Prostate gland (tissue), 2 donors: ENCODE measurements around the gene CRMP1.

Experiments
- POLR2A ChIP-seq: fragments of 450-650 bp; IDR thresholded peaks from one replicate; pipeline ENCODE4 v1.6.1; 2016; ENCODE audit warnings: antibody characterized with exemption, mild to moderate bottlenecking
- POLR2AphosphoS5 ChIP-seq: sonication (generic); formaldehyde crosslinking; IDR thresholded peaks from one replicate; pipeline ENCODE4 v1.6.1; 2017; ENCODE audit warnings: antibody characterized with exemption
- TF ChIP-seq, protein P1 (sequence below), 4 experiments: fragments of 200-600 bp in 2 of 4; fragments of 450-650 bp in 2 of 4; sonication (generic) in 2 of 4; IDR thresholded peaks; 1 replicate in 3 of 4; 2 replicates in 1 of 4; pipeline ENCODE4 v1.5.1; 2016 to 2019; ENCODE audit warnings: antibody characterized with exemption in 4 of 4, mild to moderate bottlenecking in 2 of 4, moderate library complexity in 2 of 4

DNA sequence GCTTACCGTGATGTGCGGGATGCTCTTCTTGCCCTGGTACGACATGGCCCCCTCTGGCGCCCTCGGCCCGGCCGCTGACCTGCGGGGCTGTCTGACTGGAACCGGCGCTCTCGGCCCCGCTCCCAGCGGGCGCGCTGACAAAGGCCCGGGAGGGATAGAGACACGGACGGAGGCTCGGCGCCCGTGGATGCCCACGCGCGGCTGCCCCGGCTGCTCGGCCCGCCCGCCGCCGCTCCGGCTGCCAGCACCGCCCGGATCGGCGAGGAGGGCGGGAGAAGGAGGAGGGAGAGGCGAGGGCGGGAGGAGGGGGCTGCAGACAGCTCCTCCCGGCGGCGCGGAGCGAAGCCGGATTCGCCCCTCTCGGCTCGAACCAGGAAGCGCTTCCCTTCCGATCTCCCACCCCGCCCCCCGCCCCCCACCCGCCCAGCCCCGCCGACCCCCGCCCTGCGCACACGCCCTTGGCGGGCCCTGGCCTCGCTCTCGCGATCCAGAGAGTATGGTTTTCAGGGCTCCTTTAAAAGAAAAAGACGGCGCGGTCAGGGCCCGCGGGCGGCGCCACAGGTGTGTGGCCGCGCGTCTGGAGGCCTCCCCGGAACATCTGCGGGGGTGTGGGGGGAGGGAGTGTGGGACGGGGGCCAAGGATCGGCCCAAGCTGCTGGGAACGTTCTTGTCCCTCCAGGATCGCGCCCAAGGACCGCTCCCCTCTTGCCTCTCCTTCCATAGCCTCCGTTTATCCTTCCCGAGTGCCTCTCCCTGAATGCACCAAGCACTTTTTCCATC, 4.5 kb downstream of the CRMP1 start:
- TF ChIP-seq, protein P1, sequence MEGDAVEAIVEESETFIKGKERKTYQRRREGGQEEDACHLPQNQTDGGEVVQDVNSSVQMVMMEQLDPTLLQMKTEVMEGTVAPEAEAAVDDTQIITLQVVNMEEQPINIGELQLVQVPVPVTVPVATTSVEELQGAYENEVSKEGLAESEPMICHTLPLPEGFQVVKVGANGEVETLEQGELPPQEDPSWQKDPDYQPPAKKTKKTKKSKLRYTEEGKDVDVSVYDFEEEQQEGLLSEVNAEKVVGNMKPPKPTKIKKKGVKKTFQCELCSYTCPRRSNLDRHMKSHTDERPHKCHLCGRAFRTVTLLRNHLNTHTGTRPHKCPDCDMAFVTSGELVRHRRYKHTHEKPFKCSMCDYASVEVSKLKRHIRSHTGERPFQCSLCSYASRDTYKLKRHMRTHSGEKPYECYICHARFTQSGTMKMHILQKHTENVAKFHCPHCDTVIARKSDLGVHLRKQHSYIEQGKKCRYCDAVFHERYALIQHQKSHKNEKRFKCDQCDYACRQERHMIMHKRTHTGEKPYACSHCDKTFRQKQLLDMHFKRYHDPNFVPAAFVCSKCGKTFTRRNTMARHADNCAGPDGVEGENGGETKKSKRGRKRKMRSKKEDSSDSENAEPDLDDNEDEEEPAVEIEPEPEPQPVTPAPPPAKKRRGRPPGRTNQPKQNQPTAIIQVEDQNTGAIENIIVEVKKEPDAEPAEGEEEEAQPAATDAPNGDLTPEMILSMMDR (IDR thresholded peaks at IDR 0.05) = no peak
- no peak for TF ChIP-seq POLR2A
- no peak for TF ChIP-seq POLR2AphosphoS5
